Keratinocyte (primary cell): ENCODE data around the gene WWC2. TPM values are rescaled to one million over a fixed set of nuclear protein-coding genes. Genes with fewer than 3 reads are reported as not detected.

Source experiments
- DNase-seq: peaks from one replicate; pipeline ENCODE4 v3.0.0-alpha.2; 2011; ENCODE audit warnings: low read depth, missing footprints, low spot score
- FAIRE-seq: peaks from 2 replicates; lab custom pipeline; 2011; peaks lifted over from hg19 to GRCh38; lab: Jason Lieb, UNC
- H2AFZ ChIP-seq: 2 replicates; pipeline ENCODE4 v1.6.0; 2012; ENCODE audit warnings: low read length, control low read depth, inconsistent platforms; ENCODE audit not compliant: control insufficient read depth
- H3K27ac ChIP-seq: 2 replicates; pipeline ENCODE4 v1.5.1; 2011; ENCODE audit warnings: low read length; ENCODE audit not compliant: control insufficient read depth, insufficient read depth
- H3K27me3 ChIP-seq: 3 replicates; pipeline ENCODE4 v1.6.0; 2011; ENCODE audit warnings: low read length; ENCODE audit not compliant: control insufficient read depth, insufficient read depth; ENCODE audit errors: extremely low read depth
- H3K36me3 ChIP-seq, 2 experiments: 2 replicates in 1 of 2; 3 replicates in 1 of 2; pipeline ENCODE4 v1.5.1; 2011; ENCODE audit warnings: low read length in 2 of 2, mild to moderate bottlenecking in 1 of 2; ENCODE audit not compliant: control insufficient read depth in 2 of 2, insufficient read depth in 2 of 2; ENCODE audit errors: extremely low read depth in 1 of 2
- H3K4me1 ChIP-seq: 3 replicates; pipeline ENCODE4 v1.5.1; 2011; ENCODE audit warnings: low read length; ENCODE audit not compliant: control insufficient read depth, insufficient read depth; ENCODE audit errors: extremely low read depth
- H3K4me2 ChIP-seq: 3 replicates; pipeline ENCODE4 v1.6.0; 2011; ENCODE audit warnings: low read depth, low read length; ENCODE audit not compliant: control insufficient read depth, insufficient read depth; ENCODE audit errors: extremely low read depth
- H3K4me3 ChIP-seq, 3 experiments: fragments of 200-600 bp in 1 of 3; sonication (generic) in 1 of 3; 2 replicates in 2 of 3; 3 replicates in 1 of 3; pipeline ENCODE4 v1.5.1; 2011 to 2016; ENCODE audit warnings: low read length in 3 of 3, mild to moderate bottlenecking in 3 of 3, control low read depth in 2 of 3, inconsistent platforms in 1 of 3, low read depth in 1 of 3, mixed read lengths in 1 of 3, mixed run types in 1 of 3, moderate library complexity in 1 of 3; ENCODE audit not compliant: control insufficient read depth in 2 of 3, insufficient read depth in 2 of 3; ENCODE audit errors: extremely low read depth in 1 of 3
- H3K79me2 ChIP-seq: 2 replicates; pipeline ENCODE4 v1.6.0; 2012; ENCODE audit warnings: low read length; ENCODE audit not compliant: control insufficient read depth, insufficient read depth
- H3K9ac ChIP-seq: 3 replicates; pipeline ENCODE4 v1.6.0; 2011; ENCODE audit warnings: low read length; ENCODE audit not compliant: control insufficient read depth, insufficient read depth; ENCODE audit errors: extremely low read depth
- H3K9me1 ChIP-seq: 3 replicates; pipeline ENCODE4 v1.6.0; 2011; ENCODE audit warnings: low read length; ENCODE audit not compliant: control insufficient read depth, insufficient read depth; ENCODE audit errors: extremely low read depth
- H3K9me3 ChIP-seq: 2 replicates; pipeline ENCODE4 v1.5.1; 2012; ENCODE audit warnings: low read depth, low read length; ENCODE audit not compliant: control insufficient read depth
- H4K20me1 ChIP-seq: 3 replicates; pipeline ENCODE4 v1.6.0; 2011; ENCODE audit warnings: low read length; ENCODE audit not compliant: control insufficient read depth, insufficient read depth; ENCODE audit errors: extremely low read depth
- CTCF ChIP-seq, 3 experiments: IDR thresholded peaks in 1 of 3; conservative IDR thresholded peaks in 1 of 3; optimal IDR thresholded peaks in 1 of 3; 2 replicates in 2 of 3; 3 replicates in 1 of 3; pipeline versions ENCODE3 to v1.5.1; 2011; ENCODE audit warnings: low read length in 3 of 3, mild to moderate bottlenecking in 3 of 3, moderate library complexity in 2 of 3, control low read depth in 1 of 3, inconsistent platforms in 1 of 3; ENCODE audit not compliant: insufficient read depth in 2 of 3; ENCODE audit errors: extremely low read depth in 1 of 3
- EZH2 ChIP-seq: IDR thresholded peaks from one replicate; pipeline ENCODE4 v1.6.1; 2012; ENCODE audit warnings: inconsistent platforms, mild to moderate bottlenecking, low read length, moderate library complexity
- dilution Hi-C: fragments of 300-500 bp; cut with MboI; formaldehyde crosslinking; loops from one replicate; pipeline ENCODE4 v1.7.0; 2020; ENCODE audit warnings: low sequenced_read_pairs; ENCODE audit not compliant: extremely low pct_ligation_motif_present
- polyA plus RNA-seq, 5 experiments: library from polyadenylated mRNA; depleted of rRNA in 3 of 5; stranded (reverse) in 3 of 5; stranded (forward) in 1 of 5; unstranded in 1 of 5; fragments of >200 nt; gene quantifications; 1 replicate in 1 of 5; 2 replicates in 3 of 5; 3 replicates in 1 of 5; pipeline versions ENCODE4 v1.2.1 to v1.2.3, GENCODE V29; 2011 to 2012; ENCODE audit warnings: missing spikeins in 2 of 5, low read depth in 1 of 5, low replicate concordance in 1 of 5

WWC2 gene
- polyA plus RNA-seq, 1 donor (not counting 4 experiments of a cell fraction or from before 2014, with no cell fraction given), result 15.4 TPM

GRCh38 chr4:183164963-183165362 lies 65.9 kb downstream of the WWC2 start:
- Histone ChIP-seq H4K20me1 (peaks cover 3% of the 10 kb centered on the region), H3K36me3 (no peaks in the 10 kb centered on the region), H3K27me3 (no peaks in the 10 kb centered on the region), H3K4me1 (peaks cover 9% of the 10 kb centered on the region), H2AFZ (no peak overlapping the region), H3K79me2 (peaks cover 56% of the 10 kb centered on the region), H3K9me3 (no peaks in the 10 kb centered on the region), H3K27ac (no peak overlapping the region), H3K9me1 (no peaks in the 10 kb centered on the region), H3K4me3 (no peak overlapping the region), H3K4me2 (no peak overlapping the region), H3K9ac (no peak overlapping the region)
- DNase-seq (no peak), FAIRE-seq (peak; percentile 58)
- dilution Hi-C loops, result no loop called here
- TF ChIP-seq EZH2 (no peak), CTCF (optimal IDR thresholded peaks at IDR 0.05 in 1 of 3, IDR thresholded peaks at IDR 0.05 in 1 of 3, conservative IDR thresholded peaks at IDR 0.05 in 1 of 3; ENCODE audit: extremely low read depth in 1 of 3, insufficient read depth in 2 of 3, low read length in 3 of 3) (no peak)

GRCh38 chr4:183165376-183165775 lies 66.3 kb downstream of the WWC2 start:
- Histone ChIP-seq H3K36me3 (no peaks in the 10 kb centered on the region), H3K79me2 (peaks cover 57% of the 10 kb centered on the region), H3K9me3 (no peaks in the 10 kb centered on the region), H3K9ac (no peak overlapping the region), H2AFZ (no peak overlapping the region), H3K9me1 (no peaks in the 10 kb centered on the region), H3K4me1 (peaks cover 9% of the 10 kb centered on the region), H3K27me3 (no peaks in the 10 kb centered on the region), H3K4me2 (no peak overlapping the region), H3K4me3 (no peak overlapping the region), H3K27ac (no peak overlapping the region), H4K20me1 (peaks cover 3% of the 10 kb centered on the region)
- FAIRE-seq (no peak), DNase-seq (no peak)
- TF ChIP-seq CTCF (optimal IDR thresholded peaks at IDR 0.05 in 1 of 3, IDR thresholded peaks at IDR 0.05 in 1 of 3, conservative IDR thresholded peaks at IDR 0.05 in 1 of 3; ENCODE audit: extremely low read depth in 1 of 3, insufficient read depth in 2 of 3, low read length in 3 of 3) (no peak), EZH2 (no peak)
- dilution Hi-C loops, result no loop called here
